Endothelial cell of umbilical vein (primary cell): Measurements from ENCODE around the gene TTI1. TPM values are rescaled to one million over a fixed set of nuclear protein-coding genes. Genes with fewer than 3 reads are reported as not detected.

ENCODE experiments used
- BruUV-seq: library from RNA; stranded (reverse); fragments of 400-500 nt; replicated peaks from 2 replicates; lab custom pipeline; 2021; lab: Mats Ljungman, UMichigan
- CTCF ChIA-PET: fragments of 300-600, 350-600 bp; sonication (Branson Sonifier 250); formaldehyde crosslinking; loops from one replicate; lab custom pipeline; 2021; ENCODE audit warnings: antibody characterized with exemption, inconsistent platforms; lab: Charles Lee
- POLR2A ChIA-PET: fragments of 300-600, 350-600 bp; sonication (Branson Sonifier 250); formaldehyde crosslinking; loops from one replicate; lab custom pipeline; 2021; ENCODE audit warnings: antibody characterized with exemption, inconsistent platforms; lab: Charles Lee
- DNase-seq: peaks from one replicate; pipeline ENCODE4 v3.0.0-alpha.2; 2011; ENCODE audit warnings: low read depth, low spot score
- FAIRE-seq: peaks from 2 replicates; lab custom pipeline; 2011; peaks lifted over from hg19 to GRCh38; lab: Jason Lieb, UNC
- H2AFZ ChIP-seq: 2 replicates; pipeline ENCODE4 v1.6.0; 2012; ENCODE audit warnings: low read depth, low read length, control low read depth, inconsistent platforms
- H3K27ac ChIP-seq: 2 replicates; pipeline ENCODE4 v1.5.1; 2011; ENCODE audit warnings: low read depth, mild to moderate bottlenecking, control low read depth, low read length, moderate library complexity; ENCODE audit not compliant: insufficient read depth
- H3K27me3 ChIP-seq, 2 experiments: 2 replicates each; pipeline versions ENCODE4 v1.6.0 to v1.6.1; 2011; ENCODE audit warnings: low read length in 2 of 2, mixed read lengths in 1 of 2; ENCODE audit not compliant: control insufficient read depth in 2 of 2, insufficient read depth in 2 of 2
- H3K36me3 ChIP-seq, 2 experiments: 2 replicates in 1 of 2; 3 replicates in 1 of 2; pipeline ENCODE4 v1.5.1; 2011; ENCODE audit warnings: low read length in 2 of 2, mild to moderate bottlenecking in 1 of 2, moderate library complexity in 1 of 2; ENCODE audit not compliant: control insufficient read depth in 2 of 2, insufficient read depth in 2 of 2; ENCODE audit errors: extremely low read depth in 1 of 2
- H3K4me1 ChIP-seq: 3 replicates; pipeline ENCODE4 v1.5.1; 2011; ENCODE audit warnings: mild to moderate bottlenecking, low read length; ENCODE audit not compliant: control insufficient read depth, insufficient read depth; ENCODE audit errors: extremely low read depth
- H3K4me2 ChIP-seq: 2 replicates; pipeline ENCODE4 v1.6.1; 2011; ENCODE audit warnings: low read length, control low read depth, mixed read lengths; ENCODE audit not compliant: insufficient read depth
- H3K4me3 ChIP-seq, 3 experiments: fragments of 200-600 bp in 1 of 3; sonication (generic), shearing (Covaris generic) in 1 of 3; replicated peaks in 1 of 3; 2 replicates each; pipeline ENCODE4 v1.5.1; 2011 to 2016; ENCODE audit warnings: control low read depth in 3 of 3, low read length in 3 of 3, mild to moderate bottlenecking in 2 of 3, inconsistent platforms in 1 of 3, low read depth in 1 of 3, moderate library complexity in 1 of 3; ENCODE audit not compliant: insufficient read depth in 1 of 3
- H3K79me2 ChIP-seq: 2 replicates; pipeline ENCODE4 v1.6.0; 2012; ENCODE audit warnings: low read length, inconsistent platforms; ENCODE audit not compliant: control insufficient read depth, insufficient read depth
- H3K9ac ChIP-seq: replicated peaks from 2 replicates; pipeline ENCODE3; 2011; ENCODE audit warnings: low read length, control low read depth; ENCODE audit not compliant: insufficient read depth; ENCODE audit errors: extremely low read depth
- H3K9me1 ChIP-seq: replicated peaks from 3 replicates; pipeline ENCODE4 v1.6.0; 2011; ENCODE audit warnings: mild to moderate bottlenecking, low read length; ENCODE audit not compliant: control insufficient read depth, insufficient read depth; ENCODE audit errors: extremely low read depth
- H3K9me3 ChIP-seq: replicated peaks from 2 replicates; pipeline ENCODE4 v1.5.1; 2012; ENCODE audit warnings: low read length, inconsistent platforms; ENCODE audit not compliant: control insufficient read depth, insufficient read depth
- H4K20me1 ChIP-seq: replicated peaks from 2 replicates; pipeline ENCODE3; 2011; ENCODE audit warnings: mild to moderate bottlenecking, low read length; ENCODE audit not compliant: control insufficient read depth, insufficient read depth; ENCODE audit errors: extremely low read depth
- EZH2 ChIP-seq: IDR thresholded peaks from 2 replicates; pipeline ENCODE4 v1.6.1; 2012; ENCODE audit warnings: borderline replicate concordance, low read depth, mild to moderate bottlenecking, moderate library complexity, low read length, inconsistent platforms; ENCODE audit not compliant: severe bottlenecking
- FOS ChIP-seq: IDR thresholded peaks from 2 replicates; pipeline ENCODE4 v1.6.1; 2011; ENCODE audit warnings: mild to moderate bottlenecking, low read length, moderate library complexity, borderline replicate concordance; ENCODE audit not compliant: insufficient read depth
- GATA2 ChIP-seq: IDR thresholded peaks from 2 replicates; pipeline ENCODE4 v1.7.0; 2011; ENCODE audit warnings: low read depth, mild to moderate bottlenecking, moderate library complexity, mixed read lengths, low read length; ENCODE audit not compliant: insufficient read length, insufficient read depth
- JUN ChIP-seq: IDR thresholded peaks from 2 replicates; pipeline ENCODE4 v1.6.1; 2011; ENCODE audit warnings: borderline replicate concordance, low read depth; ENCODE audit not compliant: insufficient read length, insufficient read depth
- MYC ChIP-seq: IDR thresholded peaks from one replicate; pipeline ENCODE4 v1.6.1; 2011; ENCODE audit warnings: mild to moderate bottlenecking, low read depth, low read length
- POLR2A ChIP-seq: IDR thresholded peaks from 2 replicates; pipeline ENCODE4 v1.6.1; 2012; ENCODE audit warnings: low read depth, mild to moderate bottlenecking, control low read depth, low read length
- POLR2AphosphoS5 ChIP-seq: IDR thresholded peaks from 2 replicates; pipeline ENCODE4 v1.6.1; 2012; ENCODE audit warnings: low read depth, mild to moderate bottlenecking, control low read depth, low read length, moderate library complexity; ENCODE audit not compliant: insufficient read depth
- dilution Hi-C: fragments of 300-500 bp; cut with MboI; formaldehyde crosslinking; loops from one replicate; pipeline ENCODE4 v1.15.0; 2019; ENCODE audit warnings: low sequenced_read_pairs; ENCODE audit not compliant: extremely low pct_ligation_motif_present
- intact Hi-C: fragments of 100-400 bp; cut with micrococcal nuclease; formaldehyde crosslinking; loops from one replicate; pipeline ENCODE4 v1.10.0; 2022
- polyA plus RNA-seq, 4 experiments: library from polyadenylated mRNA; depleted of rRNA in 3 of 4; stranded (reverse) in 3 of 4; unstranded in 1 of 4; fragments of >200 nt; gene quantifications; 2 replicates each; pipeline versions ENCODE4 v1.2.1 to v1.2.3, GENCODE V29; 2011 to 2012; ENCODE audit warnings: missing spikeins in 1 of 4
- total RNA-seq: library from RNA; stranded (reverse); gene quantifications from 2 replicates; pipeline ENCODE4 v1.2.3, GENCODE V29; 2021
- TF ChIP-seq, protein P1 (sequence below), 2 donors: IDR thresholded peaks; 1 replicate in 1 of 2; 2 replicates in 1 of 2; pipeline ENCODE4 v1.5.1; 2011; ENCODE audit warnings: low read length in 2 of 2, mild to moderate bottlenecking in 2 of 2, moderate library complexity in 2 of 2, control low read depth in 1 of 2, inconsistent platforms in 1 of 2, low read depth in 1 of 2; ENCODE audit not compliant: insufficient read depth in 1 of 2; ENCODE audit errors: extremely low read depth in 1 of 2
- TF ChIP-seq, protein P2 (sequence below): IDR thresholded peaks from 2 replicates; pipeline ENCODE4 v1.6.1; 2011; ENCODE audit not compliant: insufficient read depth, insufficient read length

TTI1 gene
- total and polyA plus RNA-seq, 2 donors (not counting 3 experiments of a cell fraction or from before 2014, with no cell fraction given): 13.2 to 23.2 TPM

DNA sequence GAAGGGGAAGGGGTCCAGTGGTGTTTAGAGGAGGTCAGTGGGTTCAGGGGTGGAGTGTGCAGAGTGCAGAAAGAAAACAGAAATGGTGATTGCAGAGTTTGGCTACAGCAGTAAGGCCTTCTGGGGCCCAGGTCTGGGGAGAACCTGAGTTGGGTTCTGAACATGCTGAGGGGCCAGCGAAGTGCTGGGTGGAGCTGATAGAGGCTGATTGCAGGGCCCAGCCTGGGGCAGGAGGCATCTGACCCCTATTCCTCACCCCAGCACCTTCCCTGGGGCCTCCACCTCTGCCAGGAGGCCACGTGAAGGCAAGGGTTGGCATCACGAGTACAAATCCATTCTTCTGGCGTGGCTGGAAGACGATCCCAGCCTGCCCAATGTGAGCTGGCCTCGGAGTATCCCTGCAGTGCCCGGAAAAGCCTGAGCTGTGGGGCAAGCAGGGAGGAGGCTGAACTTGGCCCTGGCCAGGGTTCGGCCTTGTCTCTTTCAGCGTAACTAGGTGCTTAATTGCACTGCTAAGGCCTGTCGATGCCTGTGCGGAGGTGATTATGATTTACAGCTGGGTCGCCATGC lies 95.0 kb downstream of the TTI1 start:
- H3K4me2 ChIP-seq: no peak overlapping the region
- DNase-seq (no peak), FAIRE-seq (no peak)
- H3K27ac ChIP-seq: no peak overlapping the region
- no peak overlapping the region for H3K4me3 ChIP-seq
- no peaks in the 10 kb centered on the region for H3K9me3 ChIP-seq
- no peaks in the 10 kb centered on the region for H3K79me2 ChIP-seq
- H3K36me3 ChIP-seq: no peaks in the 10 kb centered on the region
- H3K9me1 ChIP-seq: no peaks in the 10 kb centered on the region
- CTCF ChIA-PET: interaction anchor here (1.1 to 1.2 kb wide), 2 partner anchors 11 to 54 kb away, joined by 4 to 5 read pairs; no protein-coding TSS in a partner anchor
- BruUV-seq: no TSS peak
- TF ChIP-seq POLR2AphosphoS5 (no peak), MYC (no peak), FOS (no peak), POLR2A (no peak), JUN (no peak), GATA2 (no peak), EZH2 (no peak)
- TF ChIP-seq, protein P1, sequence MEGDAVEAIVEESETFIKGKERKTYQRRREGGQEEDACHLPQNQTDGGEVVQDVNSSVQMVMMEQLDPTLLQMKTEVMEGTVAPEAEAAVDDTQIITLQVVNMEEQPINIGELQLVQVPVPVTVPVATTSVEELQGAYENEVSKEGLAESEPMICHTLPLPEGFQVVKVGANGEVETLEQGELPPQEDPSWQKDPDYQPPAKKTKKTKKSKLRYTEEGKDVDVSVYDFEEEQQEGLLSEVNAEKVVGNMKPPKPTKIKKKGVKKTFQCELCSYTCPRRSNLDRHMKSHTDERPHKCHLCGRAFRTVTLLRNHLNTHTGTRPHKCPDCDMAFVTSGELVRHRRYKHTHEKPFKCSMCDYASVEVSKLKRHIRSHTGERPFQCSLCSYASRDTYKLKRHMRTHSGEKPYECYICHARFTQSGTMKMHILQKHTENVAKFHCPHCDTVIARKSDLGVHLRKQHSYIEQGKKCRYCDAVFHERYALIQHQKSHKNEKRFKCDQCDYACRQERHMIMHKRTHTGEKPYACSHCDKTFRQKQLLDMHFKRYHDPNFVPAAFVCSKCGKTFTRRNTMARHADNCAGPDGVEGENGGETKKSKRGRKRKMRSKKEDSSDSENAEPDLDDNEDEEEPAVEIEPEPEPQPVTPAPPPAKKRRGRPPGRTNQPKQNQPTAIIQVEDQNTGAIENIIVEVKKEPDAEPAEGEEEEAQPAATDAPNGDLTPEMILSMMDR (IDR thresholded peaks at IDR 0.05; ENCODE audit: extremely low read depth in 1 of 2, insufficient read depth in 1 of 2, low read depth in 1 of 2, low read length in 2 of 2): no peak
- TF ChIP-seq, protein P2, sequence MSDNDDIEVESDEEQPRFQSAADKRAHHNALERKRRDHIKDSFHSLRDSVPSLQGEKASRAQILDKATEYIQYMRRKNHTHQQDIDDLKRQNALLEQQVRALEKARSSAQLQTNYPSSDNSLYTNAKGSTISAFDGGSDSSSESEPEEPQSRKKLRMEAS: no peak
- no peaks in the 10 kb centered on the region for H3K27me3 ChIP-seq
- no peak overlapping the region for H2AFZ ChIP-seq
- dilution Hi-C loops: no loop called here
- H3K4me1 ChIP-seq: no peaks in the 10 kb centered on the region
- no peak overlapping the region for H3K9ac ChIP-seq
- no peaks in the 10 kb centered on the region for H4K20me1 ChIP-seq
- intact Hi-C loops: no loop called here
- POLR2A ChIA-PET: interaction anchor here (0.5 kb wide), 1 partner anchor 837 kb away, joined by 3 read pairs; no protein-coding TSS in a partner anchor
